Trophoblast cell (in vitro differentiated cells and primary cell): ENCODE measurements around the gene CROCC2.

Experiments
- DNase-seq, 2 donors: peaks; one replicate each; pipeline ENCODE4 v3.0.0-alpha.2; 2016
- H2AFZ ChIP-seq: 2 replicates; pipeline ENCODE4 v1.6.1; 2013; ENCODE audit warnings: low read length, moderate library complexity, mild to moderate bottlenecking; ENCODE audit not compliant: insufficient read depth, poor library complexity
- H2AK5ac ChIP-seq: 2 replicates; pipeline ENCODE4 v1.6.1; 2013; ENCODE audit warnings: mild to moderate bottlenecking, low read length
- H2BK120ac ChIP-seq: 2 replicates; pipeline ENCODE4 v1.6.1; 2013; ENCODE audit warnings: low read length, mild to moderate bottlenecking, moderate library complexity; ENCODE audit not compliant: insufficient read depth, poor library complexity
- H2BK12ac ChIP-seq: 2 replicates; pipeline ENCODE4 v1.6.1; 2013; ENCODE audit warnings: mild to moderate bottlenecking, low read length, moderate library complexity
- H2BK5ac ChIP-seq: 2 replicates; pipeline ENCODE4 v1.6.1; 2013; ENCODE audit warnings: low read length, low read depth, moderate library complexity, mild to moderate bottlenecking; ENCODE audit not compliant: poor library complexity
- H3K14ac ChIP-seq: 2 replicates; pipeline ENCODE4 v1.6.1; 2013; ENCODE audit warnings: mild to moderate bottlenecking, low read length
- H3K18ac ChIP-seq: 2 replicates; pipeline ENCODE4 v1.6.1; 2013; ENCODE audit warnings: mild to moderate bottlenecking, low read length
- H3K23ac ChIP-seq: 2 replicates; pipeline ENCODE4 v1.6.1; 2013; ENCODE audit warnings: low read length
- H3K27ac ChIP-seq: 2 replicates; pipeline ENCODE4 v1.5.1; 2013; ENCODE audit warnings: low read depth, mild to moderate bottlenecking, inconsistent platforms, low read length, moderate library complexity
- H3K27me3 ChIP-seq: 2 replicates; pipeline ENCODE4 v1.6.1; 2013; ENCODE audit warnings: inconsistent platforms, mild to moderate bottlenecking, low read length, moderate library complexity; ENCODE audit not compliant: insufficient read depth
- H3K36me3 ChIP-seq, 2 experiments: 1 replicate in 1 of 2; 2 replicates in 1 of 2; pipeline ENCODE4 v1.6.1; 2013; ENCODE audit warnings: low read length in 2 of 2, mild to moderate bottlenecking in 2 of 2, moderate library complexity in 1 of 2; ENCODE audit not compliant: insufficient read depth in 2 of 2, control insufficient read depth in 1 of 2
- H3K4ac ChIP-seq: 2 replicates; pipeline ENCODE4 v1.6.1; 2013; ENCODE audit warnings: low read depth, mild to moderate bottlenecking, low read length, moderate library complexity
- H3K4me1 ChIP-seq, 2 experiments: 1 replicate in 1 of 2; 2 replicates in 1 of 2; pipeline ENCODE4 v1.6.1; 2013; ENCODE audit warnings: low read length in 2 of 2, mild to moderate bottlenecking in 2 of 2, moderate library complexity in 1 of 2; ENCODE audit not compliant: insufficient read depth in 2 of 2, control insufficient read depth in 1 of 2
- H3K4me2 ChIP-seq: 2 replicates; pipeline ENCODE4 v1.6.1; 2013; ENCODE audit warnings: inconsistent platforms, mild to moderate bottlenecking, low read length, moderate library complexity
- H3K4me3 ChIP-seq: 2 replicates; pipeline ENCODE4 v1.5.1; 2013; ENCODE audit warnings: mild to moderate bottlenecking, low read depth, low read length, inconsistent platforms
- H3K79me1 ChIP-seq: one replicate; pipeline ENCODE4 v1.6.1; 2013; ENCODE audit warnings: low read length
- H3K79me2 ChIP-seq: 2 replicates; pipeline ENCODE4 v1.6.1; 2013; ENCODE audit warnings: low read length, mild to moderate bottlenecking; ENCODE audit not compliant: control insufficient read depth, insufficient read depth, poor library complexity
- H3K9ac ChIP-seq: 2 replicates; pipeline ENCODE4 v1.6.1; 2013; ENCODE audit warnings: mild to moderate bottlenecking, low read length
- H3K9me3 ChIP-seq: 2 replicates; pipeline ENCODE4 v1.6.1; 2013; ENCODE audit warnings: low read depth, mild to moderate bottlenecking, control low read depth, inconsistent platforms, low read length; ENCODE audit not compliant: insufficient read depth
- H4K12ac ChIP-seq: 2 replicates; pipeline ENCODE4 v1.6.1; 2013; ENCODE audit warnings: low read depth, mild to moderate bottlenecking, low read length, moderate library complexity
- H4K8ac ChIP-seq: 2 replicates; pipeline ENCODE4 v1.6.1; 2013; ENCODE audit warnings: low read depth, mild to moderate bottlenecking, low read length, moderate library complexity
- H4K91ac ChIP-seq: one replicate; pipeline ENCODE4 v1.6.1; 2013; ENCODE audit warnings: low read depth, mild to moderate bottlenecking, low read length, moderate library complexity
- WGBS: extraction: QIAGEN DNeasy Blood & Tissue Kit; methylation state at CpG from one replicate; pipeline ENCODE4 v1.1.7; 2013; ENCODE audit warnings: missing lambda C conversion rate; ENCODE audit not compliant: insufficient read length, insufficient coverage; ENCODE audit errors: extremely low coverage; 5-methylcytosine and 5-hydroxymethylcytosine counted together

Gene CROCC2

GRCh38 chr2:241003830-241004564 is 97.9 kb downstream of the CROCC2 start:
- H2AFZ ChIP-seq, result no peak overlapping the region
- no peak overlapping the region for H3K4me2 ChIP-seq
- no peak overlapping the region for H4K8ac ChIP-seq
- H3K23ac ChIP-seq, result no peak overlapping the region
- no CpG with 5 or more reads among the region's 1 CpG for WGBS
- H3K4ac ChIP-seq, result no peak overlapping the region
- no peak overlapping the region for H3K27ac ChIP-seq
- H2BK120ac ChIP-seq, result no peak overlapping the region
- H4K12ac ChIP-seq, result no peak overlapping the region
- H3K9ac ChIP-seq, result no peak overlapping the region
- no peak overlapping the region for H4K91ac ChIP-seq
- H2BK12ac ChIP-seq, result no peak overlapping the region
- H2BK5ac ChIP-seq, result no peak overlapping the region
- H3K14ac ChIP-seq, result no peak overlapping the region
- H3K27me3 ChIP-seq, result peaks cover 6% of the 10 kb centered on the region
- no peaks in the 10 kb centered on the region for H3K79me1 ChIP-seq
- H3K79me2 ChIP-seq, result no peaks in the 10 kb centered on the region
- no peak overlapping the region for H2AK5ac ChIP-seq
- H3K18ac ChIP-seq, result no peak overlapping the region
- no peak for DNase-seq
- H3K4me3 ChIP-seq, result no peak overlapping the region
- H3K4me1 ChIP-seq, result peaks cover 0 to 2% of the 10 kb centered on the region in 2 experiments
- peaks cover 15% of the 10 kb centered on the region for H3K9me3 ChIP-seq
- no peaks in the 10 kb centered on the region for H3K36me3 ChIP-seq

- no peak overlapping the region for H4K8ac ChIP-seq
- H2BK120ac ChIP-seq, result no peak overlapping the region
- H3K4me1 ChIP-seq, result peaks cover 13 to 14% of the 10 kb centered on the region in 2 experiments
- H3K14ac ChIP-seq, result no peak overlapping the region
- no peak overlapping the region for H2AFZ ChIP-seq
- H3K9me3 ChIP-seq, result peaks cover 11% of the 10 kb centered on the region
- H3K4ac ChIP-seq, result no peak overlapping the region
- H3K79me2 ChIP-seq, result peaks cover 2% of the 10 kb centered on the region
- no peak for DNase-seq
- no peak overlapping the region for H3K27ac ChIP-seq
- no peaks in the 10 kb centered on the region for H3K27me3 ChIP-seq
- H4K91ac ChIP-seq, result no peak overlapping the region
- no peak overlapping the region for H3K23ac ChIP-seq
- no peak overlapping the region for H4K12ac ChIP-seq
- no CpG with 5 or more reads among the region's 2 CpGs for WGBS
- no peak overlapping the region for H3K18ac ChIP-seq
- H3K79me1 ChIP-seq, result peaks cover 9% of the 10 kb centered on the region
- H3K9ac ChIP-seq, result no peak overlapping the region
- H3K36me3 ChIP-seq, result no peaks in the 10 kb centered on the region
- H2AK5ac ChIP-seq, result no peak overlapping the region
- H3K4me2 ChIP-seq, result no peak overlapping the region
- no peak overlapping the region for H3K4me3 ChIP-seq
- no peak overlapping the region for H2BK5ac ChIP-seq
- H2BK12ac ChIP-seq, result no peak overlapping the region
Observed at GRCh38 chr2:241005569-241005968, 99.4 kb downstream of the CROCC2 start.

GRCh38 chr2:241006412-241006811 is 100.3 kb downstream of the CROCC2 start:
- no peaks in the 10 kb centered on the region for H3K27me3 ChIP-seq

GRCh38 chr2:241007111-241007510 is 101.0 kb downstream of the CROCC2 start:
- Histone ChIP-seq H3K18ac (no peak overlapping the region), H3K14ac (no peak overlapping the region), H3K36me3 (no peaks in the 10 kb centered on the region), H2BK5ac (no peak overlapping the region), H4K8ac (no peak overlapping the region), H3K9ac (no peak overlapping the region), H4K91ac (no peak overlapping the region), H2BK120ac (no peak overlapping the region), H2AK5ac (no peak overlapping the region), H3K27ac (no peak overlapping the region), H3K79me1 (peaks cover 9% of the 10 kb centered on the region), H3K79me2 (peaks cover 2% of the 10 kb centered on the region), H3K4ac (no peak overlapping the region), H3K4me2 (no peak overlapping the region), H3K27me3 (no peaks in the 10 kb centered on the region), H2BK12ac (no peak overlapping the region), H3K4me3 (no peak overlapping the region), H2AFZ (no peak overlapping the region), H3K9me3 (peaks cover 13% of the 10 kb centered on the region), H3K4me1 (peaks cover 13 to 16% of the 10 kb centered on the region in 2 experiments), H4K12ac (no peak overlapping the region), H3K23ac (no peak overlapping the region)
- no CpG with 5 or more reads among the region's 7 CpGs for WGBS
- DNase-seq, result no peak

More at GRCh38 chr2:241006412-241006811, 100.3 kb downstream of the CROCC2 start:
- no peak overlapping the region for H2AFZ ChIP-seq
- no peak overlapping the region for H3K18ac ChIP-seq
- H4K91ac ChIP-seq, result no peak overlapping the region
- DNase-seq, result no peak
- H3K4me3 ChIP-seq, result no peak overlapping the region
- H4K8ac ChIP-seq, result no peak overlapping the region
- no peaks in the 10 kb centered on the region for H3K36me3 ChIP-seq
- no peak overlapping the region for H3K27ac ChIP-seq
- H4K12ac ChIP-seq, result no peak overlapping the region
- no peak overlapping the region for H3K14ac ChIP-seq
- peaks cover 13% of the 10 kb centered on the region for H3K9me3 ChIP-seq
- no peak overlapping the region for H3K9ac ChIP-seq
- H3K4ac ChIP-seq, result no peak overlapping the region
- H3K79me1 ChIP-seq, result peaks cover 9% of the 10 kb centered on the region
- H2AK5ac ChIP-seq, result no peak overlapping the region
- no peak overlapping the region for H3K4me2 ChIP-seq
- no peak overlapping the region for H3K23ac ChIP-seq
- H2BK12ac ChIP-seq, result no peak overlapping the region
- H3K4me1 ChIP-seq, result peaks cover 13 to 16% of the 10 kb centered on the region in 2 experiments
- no peak overlapping the region for H2BK5ac ChIP-seq
- WGBS, result no CpG with 5 or more reads among the region's 3 CpGs
- H3K79me2 ChIP-seq, result peaks cover 2% of the 10 kb centered on the region
- no peak overlapping the region for H2BK120ac ChIP-seq
